Fibroblast of lung (primary cell): ENCODE measurements around the gene CD69.

Experiments
- CTCF ChIP-seq, 2 donors: IDR thresholded peaks in 1 of 2; conservative IDR thresholded peaks in 1 of 2; 1 replicate in 1 of 2; 2 replicates in 1 of 2; pipeline ENCODE4 v1.5.1; 2011 to 2012; ENCODE audit warnings: low read length in 2 of 2, control low read depth in 1 of 2, inconsistent platforms in 1 of 2, low read depth in 1 of 2, mild to moderate bottlenecking in 1 of 2
- EZH2 ChIP-seq: IDR thresholded peaks from 2 replicates; pipeline ENCODE4 v1.5.1; 2012; ENCODE audit warnings: low read length, control low read depth, mild to moderate bottlenecking; ENCODE audit errors: missing control alignments

- no peak for TF ChIP-seq CTCF (conservative IDR thresholded peaks at IDR 0.05 in 1 of 2, IDR thresholded peaks at IDR 0.05 in 1 of 2; ENCODE audit: low read depth in 1 of 2, low read length in 2 of 2)
- no peak for TF ChIP-seq EZH2
Measured at GRCh38 chr12:9742661-9743060, 18.0 kb downstream of the CD69 start.
